NCI-H446 treated with DMSO at 0.1 percent for 48 hours (cell line): ENCODE data around the gene IFT81.
"Not testable (repeated sequence)": the region's sequence is repeated elsewhere in the genome, so short reads cannot be mapped to it uniquely, and the experiment has no call there.

Source experiments
- DNase-seq: peaks from one replicate; lab custom pipeline; 2025; lab: John Stamatoyannopoulos, UW

The IFT81 gene

GRCh38 chr12:110107369-110108281, 16.5 kb upstream of the IFT81 start:
- no peak for DNase-seq

- DNase-seq = no peak
Observed at GRCh38 chr12:110108309-110109036, 15.7 kb upstream of the IFT81 start.

GRCh38 chr12:110109037-110109836, 14.9 kb upstream of the IFT81 start:
- DNase-seq = no peak

- no peak for DNase-seq
Observed at GRCh38 chr12:110109837-110110535, 14.2 kb upstream of the IFT81 start.

- no peak for DNase-seq
Observed at GRCh38 chr12:110111476-110112334, 12.5 kb upstream of the IFT81 start.

GRCh38 chr12:110112335-110112660, 11.9 kb upstream of the IFT81 start:
- DNase-seq = no peak

GRCh38 chr12:110114528-110114937, 9.6 kb upstream of the IFT81 start:
- DNase-seq = no peak

- no peak for DNase-seq
Observed at GRCh38 chr12:110115675-110116074, 8.5 kb upstream of the IFT81 start.

GRCh38 chr12:110116623-110117022, 7.5 kb upstream of the IFT81 start:
- no peak for DNase-seq

- not testable (repeated sequence) for DNase-seq
Observed at GRCh38 chr12:110117210-110117609, 6.9 kb upstream of the IFT81 start.

GRCh38 chr12:110117956-110118685, 6.0 kb upstream of the IFT81 start:
- no peak for DNase-seq

- no peak for DNase-seq
Observed at GRCh38 chr12:110122929-110123328, 1.2 kb upstream of the IFT81 start.

- DNase-seq = no peak
Observed at GRCh38 chr12:110123919-110124268, 263 bp upstream of the IFT81 start.

- DNase-seq = no peak
Observed at GRCh38 chr12:110126557-110126956, 2.4 kb downstream of the IFT81 start.

- no peak for DNase-seq
Observed at GRCh38 chr12:110134691-110135411, 10.7 kb downstream of the IFT81 start.

- DNase-seq = no peak
Observed at GRCh38 chr12:110135806-110136205, 11.6 kb downstream of the IFT81 start.

GRCh38 chr12:110137786-110138185, 13.6 kb downstream of the IFT81 start:
- DNase-seq = no peak

GRCh38 chr12:110141389-110141788, 17.2 kb downstream of the IFT81 start:
- no peak for DNase-seq

- DNase-seq = no peak
Observed at GRCh38 chr12:110146986-110147385, 22.8 kb downstream of the IFT81 start.
